Gastroesophageal sphincter (tissue), 3 donors: ENCODE results near the gene GLTP.

Source experiments
- EP300 ChIP-seq: sonication (generic); formaldehyde crosslinking; IDR thresholded peaks from one replicate; pipeline ENCODE4 v1.6.1; 2017; ENCODE audit warnings: antibody characterized with exemption, mild to moderate bottlenecking
- POLR2A ChIP-seq, 2 donors: fragments of 450-650 bp; IDR thresholded peaks; one replicate each; pipeline ENCODE4 v1.6.1; 2017; ENCODE audit warnings: antibody characterized with exemption in 2 of 2, mild to moderate bottlenecking in 2 of 2, moderate library complexity in 1 of 2
- POLR2AphosphoS5 ChIP-seq: sonication (generic); formaldehyde crosslinking; IDR thresholded peaks from one replicate; pipeline ENCODE4 v1.6.1; 2017; ENCODE audit warnings: antibody characterized with exemption
- TF ChIP-seq, protein P1 (sequence below), 4 experiments: fragments of 200-600 bp in 2 of 4; fragments of 450-650 bp in 2 of 4; sonication (generic) in 1 of 4; IDR thresholded peaks; one replicate each; pipeline ENCODE4 v1.5.1; 2017 to 2019; ENCODE audit warnings: antibody characterized with exemption in 4 of 4, mild to moderate bottlenecking in 2 of 4, moderate library complexity in 2 of 4

DNA sequence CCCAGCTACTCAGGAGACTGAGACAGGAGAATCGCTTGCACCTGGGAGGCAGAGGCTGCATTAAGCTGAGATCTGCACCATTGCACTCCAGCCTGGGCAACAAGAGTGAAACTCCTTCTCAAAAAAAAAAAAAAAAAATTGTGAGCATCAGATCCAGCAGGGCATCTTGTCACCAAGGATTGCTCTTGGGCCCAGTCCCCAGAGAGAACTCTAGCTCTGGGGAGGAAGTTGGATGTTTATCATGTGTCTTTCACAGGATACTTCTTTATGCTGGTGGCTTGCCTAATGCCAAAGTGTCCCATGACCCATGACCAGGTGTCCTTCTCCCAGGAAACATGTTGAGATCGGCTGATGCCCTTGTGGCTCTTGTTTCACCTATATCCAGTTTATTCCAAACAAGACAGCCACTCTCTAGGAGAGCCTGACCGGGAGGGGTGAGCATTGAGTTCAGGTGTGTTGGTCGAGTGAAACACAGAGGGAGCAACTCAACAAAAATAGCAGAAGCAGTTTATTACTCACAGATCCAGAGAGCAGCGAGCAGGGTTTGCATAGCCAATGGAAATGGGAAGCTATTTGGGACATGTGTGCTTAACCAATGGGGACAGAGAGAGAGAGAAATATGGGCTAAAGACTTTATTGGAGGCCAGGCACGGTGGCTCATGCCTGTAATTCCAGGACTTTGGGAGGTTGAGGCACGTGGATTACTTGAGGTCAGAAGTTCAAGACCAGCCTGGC lies 13.1 kb upstream of the GLTP start:
- TF ChIP-seq POLR2A (IDR thresholded peaks at IDR 0.05) (no peak), POLR2AphosphoS5 (no peak), EP300 (no peak)
- TF ChIP-seq, protein P1, sequence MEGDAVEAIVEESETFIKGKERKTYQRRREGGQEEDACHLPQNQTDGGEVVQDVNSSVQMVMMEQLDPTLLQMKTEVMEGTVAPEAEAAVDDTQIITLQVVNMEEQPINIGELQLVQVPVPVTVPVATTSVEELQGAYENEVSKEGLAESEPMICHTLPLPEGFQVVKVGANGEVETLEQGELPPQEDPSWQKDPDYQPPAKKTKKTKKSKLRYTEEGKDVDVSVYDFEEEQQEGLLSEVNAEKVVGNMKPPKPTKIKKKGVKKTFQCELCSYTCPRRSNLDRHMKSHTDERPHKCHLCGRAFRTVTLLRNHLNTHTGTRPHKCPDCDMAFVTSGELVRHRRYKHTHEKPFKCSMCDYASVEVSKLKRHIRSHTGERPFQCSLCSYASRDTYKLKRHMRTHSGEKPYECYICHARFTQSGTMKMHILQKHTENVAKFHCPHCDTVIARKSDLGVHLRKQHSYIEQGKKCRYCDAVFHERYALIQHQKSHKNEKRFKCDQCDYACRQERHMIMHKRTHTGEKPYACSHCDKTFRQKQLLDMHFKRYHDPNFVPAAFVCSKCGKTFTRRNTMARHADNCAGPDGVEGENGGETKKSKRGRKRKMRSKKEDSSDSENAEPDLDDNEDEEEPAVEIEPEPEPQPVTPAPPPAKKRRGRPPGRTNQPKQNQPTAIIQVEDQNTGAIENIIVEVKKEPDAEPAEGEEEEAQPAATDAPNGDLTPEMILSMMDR (IDR thresholded peaks at IDR 0.05) = no peak
